GM03348 (cell line): ENCODE data around the gene PXDN.
"Not testable (repeated sequence)": the region's sequence is repeated elsewhere in the genome, so short reads cannot be mapped to it uniquely, and the experiment has no call there.

Experiments
- DNase-seq: peaks from one replicate; pipeline ENCODE4 v3.0.0; 2012; ENCODE audit warnings: low spot score

The PXDN gene

GRCh38 chr2:1681323-1682180 is 62.8 kb downstream of the PXDN start:
- no peak for DNase-seq

GRCh38 chr2:1681017-1681318 is 63.3 kb downstream of the PXDN start:
- DNase-seq, result no peak

DNA sequence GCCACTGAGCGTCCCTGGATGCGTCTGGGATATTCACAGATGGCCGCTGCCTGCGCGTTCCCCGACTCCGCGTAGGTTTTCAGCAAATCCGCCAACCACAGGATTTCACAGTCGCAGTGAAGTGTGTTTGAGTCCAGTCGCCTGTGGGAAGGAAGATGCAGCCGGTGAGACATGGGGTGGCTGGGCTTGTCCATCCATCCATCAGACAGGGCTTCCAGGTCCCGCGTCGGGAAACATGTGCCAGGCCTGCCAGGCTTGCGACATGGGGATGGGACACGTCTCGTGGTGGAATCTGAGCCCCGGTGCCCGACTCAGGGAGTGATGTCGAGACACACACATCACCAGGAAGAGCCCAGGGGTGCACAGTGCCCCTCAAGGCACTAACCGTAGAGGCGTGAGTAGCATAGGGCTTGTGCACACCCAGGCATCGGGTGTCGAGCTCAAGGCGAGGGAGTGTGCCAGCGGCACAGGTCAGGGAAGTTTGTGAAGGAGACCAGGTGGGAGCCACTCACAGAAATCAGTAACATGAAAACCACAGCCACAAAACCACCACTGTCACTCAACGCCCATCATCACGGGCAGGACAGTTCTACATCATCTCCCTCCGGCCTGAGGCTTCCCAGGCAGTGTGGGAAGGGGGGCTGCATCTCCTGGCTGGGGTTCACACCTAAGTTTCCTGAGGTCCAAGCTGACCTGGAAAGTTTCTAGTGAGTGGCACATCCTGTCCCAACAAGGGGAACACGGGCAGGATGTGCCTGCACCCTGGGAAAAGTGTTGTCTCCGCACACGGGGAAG is 63.9 kb downstream of the PXDN start:
- DNase-seq, result no peak

GRCh38 chr2:1679488-1680039 is 64.8 kb downstream of the PXDN start:
- DNase-seq, result not testable (repeated sequence)

GRCh38 chr2:1679065-1679464 is 65.2 kb downstream of the PXDN start:
- DNase-seq, result not testable (repeated sequence)

DNA sequence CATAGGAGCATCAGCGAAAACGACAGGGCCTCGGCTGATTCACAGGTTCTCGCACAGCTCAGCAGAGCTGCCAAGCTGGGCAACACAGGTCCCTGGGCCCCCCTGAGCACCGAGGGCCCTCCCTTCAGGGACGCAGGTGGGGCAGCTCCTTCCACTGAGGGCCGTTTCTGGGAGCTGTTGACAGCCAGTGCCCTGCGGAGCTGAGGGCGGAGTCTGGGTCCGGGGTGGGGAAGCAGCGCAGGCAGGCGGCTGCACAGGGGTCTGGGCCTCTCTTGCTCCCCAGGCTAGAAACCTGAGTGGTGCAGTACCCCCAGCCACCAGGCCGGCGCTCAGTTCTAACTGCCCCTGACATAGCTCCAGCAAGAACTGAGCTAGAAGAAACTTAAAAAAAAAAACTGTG is 65.7 kb downstream of the PXDN start:
- no peak for DNase-seq

DNA sequence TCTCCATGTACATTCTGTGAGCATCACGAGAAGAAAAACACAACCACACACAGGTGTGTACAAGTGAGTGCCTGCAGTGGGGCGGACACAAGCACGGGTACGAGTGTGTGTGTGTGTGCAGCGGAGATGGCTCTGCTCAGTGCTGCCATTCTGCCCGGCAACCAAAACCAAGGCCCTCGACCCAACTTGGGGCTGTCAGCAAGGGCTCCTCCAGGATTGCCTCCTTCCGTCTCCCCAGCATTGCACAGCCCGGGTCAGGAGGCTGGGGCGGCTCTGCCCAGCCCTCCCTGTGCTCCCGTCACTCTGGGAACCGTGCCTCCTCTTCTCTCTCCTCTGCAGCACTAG is 66.5 kb downstream of the PXDN start:
- DNase-seq, result no peak

DNA sequence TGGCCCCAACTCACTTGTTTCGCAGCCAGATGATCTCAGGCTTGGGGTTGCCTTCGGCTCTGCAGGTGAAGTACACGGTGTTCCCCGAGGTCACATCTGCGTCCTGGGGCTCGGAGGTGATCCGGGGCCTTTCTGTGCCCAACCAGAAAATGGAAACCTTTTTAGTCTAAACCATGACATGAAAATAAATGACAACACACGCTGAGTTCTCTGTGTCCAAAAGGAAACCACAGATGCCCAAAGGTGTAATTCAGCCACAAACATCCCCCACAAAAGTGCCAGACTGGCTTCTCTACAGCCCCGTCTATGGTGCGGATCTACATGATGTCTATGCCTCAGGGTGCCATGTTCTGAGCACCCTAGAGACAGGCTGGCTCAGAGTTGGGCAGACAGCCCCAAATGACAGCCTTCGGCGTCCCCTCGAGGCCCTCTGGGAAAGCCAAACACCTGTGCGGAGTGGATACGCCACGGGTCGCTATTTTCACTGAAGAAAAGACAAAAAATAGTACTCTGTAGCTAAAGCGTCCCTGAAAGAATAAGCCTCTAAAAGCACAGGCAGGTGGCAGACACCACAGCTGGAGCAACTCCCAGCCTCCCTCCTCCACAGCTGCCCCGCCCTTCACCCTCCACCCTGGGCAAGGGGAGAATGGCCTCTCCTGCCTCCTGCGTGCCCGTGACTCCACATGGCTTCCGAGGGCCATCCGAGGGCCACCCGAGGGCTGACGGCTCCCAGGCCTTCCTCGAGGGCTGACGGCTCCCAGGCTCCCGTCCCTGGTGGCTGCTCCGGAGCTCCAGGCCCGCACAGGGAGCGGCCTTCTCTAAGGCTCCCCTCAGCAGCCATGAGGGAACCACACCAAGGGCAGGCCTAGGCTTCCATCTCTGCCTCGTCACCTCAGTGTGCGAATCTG is 67.1 kb downstream of the PXDN start:
- no peak for DNase-seq

- DNase-seq, result no peak
Observed at GRCh38 chr2:1676091-1676912, 68.0 kb downstream of the PXDN start.

DNA sequence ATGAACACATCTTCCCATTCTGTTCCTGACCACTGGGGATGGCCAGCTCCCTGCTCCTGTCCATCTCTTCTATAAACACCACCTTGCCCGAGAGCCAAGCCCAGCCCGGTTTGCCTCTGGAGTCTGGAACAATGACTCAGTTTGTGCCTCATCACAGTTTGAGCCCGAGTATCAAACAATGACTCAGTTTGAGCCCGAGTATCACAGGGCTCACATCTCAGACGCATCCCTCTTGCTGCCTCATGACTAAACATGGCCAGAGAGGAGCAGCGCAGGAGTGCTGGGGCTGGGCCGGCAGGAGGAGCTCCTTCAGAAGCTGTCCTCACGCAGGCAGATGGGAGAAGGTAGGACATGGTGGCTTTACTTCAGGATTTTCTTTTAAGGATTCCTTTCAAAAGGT is 68.7 kb downstream of the PXDN start:
- DNase-seq, result peak; percentile 92

- DNase-seq, result no peak
Observed at GRCh38 chr2:1674766-1675397, 69.4 kb downstream of the PXDN start.

DNA sequence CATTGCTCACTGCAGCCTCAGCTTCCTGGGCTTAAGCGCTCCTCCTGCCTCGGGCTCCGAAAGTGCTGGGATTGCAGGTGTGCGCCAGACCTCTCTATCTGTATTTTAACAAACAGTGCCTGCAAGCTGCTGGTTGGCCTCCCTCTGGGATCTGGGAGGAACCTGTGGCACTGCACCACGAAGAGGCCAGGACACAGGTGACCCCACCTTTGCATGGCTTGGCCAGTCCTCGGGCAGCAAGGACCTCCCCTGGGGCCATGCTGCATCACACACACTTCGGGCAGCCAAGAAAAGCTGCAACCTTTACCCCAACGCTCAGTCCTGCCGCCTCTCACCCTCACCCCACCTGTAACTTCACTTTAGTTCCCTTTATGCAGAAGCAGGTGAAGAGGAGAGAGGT is 70.0 kb downstream of the PXDN start:
- no peak for DNase-seq

DNA sequence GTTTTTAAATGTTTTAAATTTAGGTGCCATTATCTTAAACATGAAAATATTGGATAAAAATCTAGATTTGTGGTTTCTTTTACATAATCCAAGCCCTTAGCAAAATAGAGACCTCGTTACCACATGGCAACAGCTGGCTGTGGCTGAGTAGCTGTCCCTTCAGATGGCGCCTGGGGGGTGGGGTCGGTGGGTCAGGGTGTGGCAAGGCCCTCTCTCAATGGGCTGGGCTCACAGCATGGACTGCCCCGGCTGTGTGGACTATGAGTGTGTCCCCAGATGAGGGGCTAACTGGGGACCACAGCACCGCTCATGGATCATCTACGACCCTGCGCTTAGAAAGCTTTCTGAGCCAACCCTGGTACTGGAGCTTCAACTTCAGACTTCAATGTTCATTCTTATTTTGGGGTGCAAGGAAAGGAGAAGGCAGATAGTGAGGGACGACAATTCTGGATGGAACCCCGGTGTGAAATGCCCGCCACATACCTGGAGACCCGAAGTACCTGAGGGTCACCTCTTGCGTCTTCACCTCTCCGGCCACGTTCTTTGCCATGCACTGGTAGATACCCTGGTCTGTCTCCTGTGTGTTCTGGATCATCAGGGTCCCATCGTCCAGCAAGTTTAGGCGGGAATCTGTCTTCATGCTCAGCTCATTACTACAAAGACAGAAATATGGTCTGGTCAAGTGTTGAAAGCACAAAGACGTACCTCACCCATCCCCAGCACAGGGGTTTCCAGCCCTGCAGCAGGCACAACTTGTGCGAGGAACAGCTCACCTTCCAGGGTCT is 71.0 kb downstream of the PXDN start:
- no peak for DNase-seq

- no peak for DNase-seq
Observed at GRCh38 chr2:1672738-1673137, 71.6 kb downstream of the PXDN start.

DNA sequence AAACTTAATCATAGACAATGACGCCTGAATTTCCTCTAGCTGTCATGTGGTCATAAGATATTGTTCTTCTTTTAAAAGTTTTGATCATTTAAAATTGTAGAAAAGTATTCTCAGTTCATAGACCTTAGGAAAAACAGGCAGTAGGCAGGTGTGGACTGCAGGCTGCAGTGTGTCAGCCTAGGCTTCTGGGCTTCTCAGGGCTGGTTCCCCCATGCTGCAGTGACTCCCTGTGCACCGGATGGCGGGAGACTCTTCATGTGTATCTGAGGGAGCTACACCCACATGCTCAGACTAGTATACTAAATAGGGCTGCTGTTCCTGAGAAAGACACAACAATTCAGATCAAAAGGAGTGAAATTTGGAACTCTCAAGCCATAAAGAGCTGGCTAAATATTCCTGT is 72.4 kb downstream of the PXDN start:
- DNase-seq, result no peak

GRCh38 chr2:1670636-1671035 is 73.7 kb downstream of the PXDN start:
- DNase-seq, result no peak

- no peak for DNase-seq
Observed at GRCh38 chr2:1665761-1666505, 78.4 kb downstream of the PXDN start.

GRCh38 chr2:1664698-1665097 is 79.6 kb downstream of the PXDN start:
- no peak for DNase-seq

DNA sequence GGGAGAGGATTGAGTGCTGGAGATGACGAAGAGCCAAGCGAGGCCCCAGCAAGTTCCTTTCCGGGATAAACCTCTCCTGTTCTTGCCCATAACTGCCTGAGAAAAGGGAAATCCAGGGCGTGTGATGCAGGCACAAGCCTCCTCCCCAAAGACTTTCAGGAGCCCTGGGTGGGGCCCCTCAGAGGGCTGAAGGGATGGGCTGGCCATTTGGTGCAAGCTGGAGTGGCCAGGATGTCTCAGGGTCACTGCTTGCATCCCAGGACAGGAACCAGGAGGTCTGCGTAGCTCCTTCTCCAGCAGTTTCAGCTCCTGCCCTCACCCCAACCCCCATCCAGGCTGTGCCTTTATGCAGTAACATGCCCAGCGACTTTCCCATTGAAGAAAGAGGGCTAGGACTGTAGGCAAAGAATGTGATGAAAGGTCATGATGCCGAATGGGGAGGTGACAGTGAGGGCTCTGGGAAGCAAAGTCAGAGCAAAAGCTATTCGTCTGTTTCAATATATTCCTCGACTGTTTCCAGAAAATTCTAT is 80.2 kb downstream of the PXDN start:
- DNase-seq, result no peak
